Endothelial cell of umbilical vein (primary cell): ENCODE measurements around the gene DEK.

ENCODE experiments used
- EZH2 ChIP-seq: IDR thresholded peaks from 2 replicates; pipeline ENCODE4 v1.6.1; 2012; ENCODE audit warnings: borderline replicate concordance, low read depth, mild to moderate bottlenecking, moderate library complexity, low read length, inconsistent platforms; ENCODE audit not compliant: severe bottlenecking
- GATA2 ChIP-seq: IDR thresholded peaks from 2 replicates; pipeline ENCODE4 v1.7.0; 2011; ENCODE audit warnings: low read depth, mild to moderate bottlenecking, moderate library complexity, mixed read lengths, low read length; ENCODE audit not compliant: insufficient read length, insufficient read depth
- JUN ChIP-seq: IDR thresholded peaks from 2 replicates; pipeline ENCODE4 v1.6.1; 2011; ENCODE audit warnings: borderline replicate concordance, low read depth; ENCODE audit not compliant: insufficient read length, insufficient read depth
- MYC ChIP-seq: IDR thresholded peaks from one replicate; pipeline ENCODE4 v1.6.1; 2011; ENCODE audit warnings: mild to moderate bottlenecking, low read depth, low read length
- POLR2A ChIP-seq: IDR thresholded peaks from 2 replicates; pipeline ENCODE4 v1.6.1; 2012; ENCODE audit warnings: low read depth, mild to moderate bottlenecking, control low read depth, low read length
- POLR2AphosphoS5 ChIP-seq: IDR thresholded peaks from 2 replicates; pipeline ENCODE4 v1.6.1; 2012; ENCODE audit warnings: low read depth, mild to moderate bottlenecking, control low read depth, low read length, moderate library complexity; ENCODE audit not compliant: insufficient read depth
- TF ChIP-seq, protein P1 (sequence below), 2 donors: IDR thresholded peaks; 1 replicate in 1 of 2; 2 replicates in 1 of 2; pipeline ENCODE4 v1.5.1; 2011; ENCODE audit warnings: low read length in 2 of 2, mild to moderate bottlenecking in 2 of 2, moderate library complexity in 2 of 2, control low read depth in 1 of 2, inconsistent platforms in 1 of 2, low read depth in 1 of 2; ENCODE audit not compliant: insufficient read depth in 1 of 2; ENCODE audit errors: extremely low read depth in 1 of 2
- TF ChIP-seq, protein P2 (sequence below): IDR thresholded peaks from 2 replicates; pipeline ENCODE4 v1.6.1; 2011; ENCODE audit not compliant: insufficient read depth, insufficient read length

- no peak for TF ChIP-seq POLR2A
- TF ChIP-seq, protein P1, sequence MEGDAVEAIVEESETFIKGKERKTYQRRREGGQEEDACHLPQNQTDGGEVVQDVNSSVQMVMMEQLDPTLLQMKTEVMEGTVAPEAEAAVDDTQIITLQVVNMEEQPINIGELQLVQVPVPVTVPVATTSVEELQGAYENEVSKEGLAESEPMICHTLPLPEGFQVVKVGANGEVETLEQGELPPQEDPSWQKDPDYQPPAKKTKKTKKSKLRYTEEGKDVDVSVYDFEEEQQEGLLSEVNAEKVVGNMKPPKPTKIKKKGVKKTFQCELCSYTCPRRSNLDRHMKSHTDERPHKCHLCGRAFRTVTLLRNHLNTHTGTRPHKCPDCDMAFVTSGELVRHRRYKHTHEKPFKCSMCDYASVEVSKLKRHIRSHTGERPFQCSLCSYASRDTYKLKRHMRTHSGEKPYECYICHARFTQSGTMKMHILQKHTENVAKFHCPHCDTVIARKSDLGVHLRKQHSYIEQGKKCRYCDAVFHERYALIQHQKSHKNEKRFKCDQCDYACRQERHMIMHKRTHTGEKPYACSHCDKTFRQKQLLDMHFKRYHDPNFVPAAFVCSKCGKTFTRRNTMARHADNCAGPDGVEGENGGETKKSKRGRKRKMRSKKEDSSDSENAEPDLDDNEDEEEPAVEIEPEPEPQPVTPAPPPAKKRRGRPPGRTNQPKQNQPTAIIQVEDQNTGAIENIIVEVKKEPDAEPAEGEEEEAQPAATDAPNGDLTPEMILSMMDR (IDR thresholded peaks at IDR 0.05; ENCODE audit: extremely low read depth in 1 of 2, insufficient read depth in 1 of 2, low read depth in 1 of 2, low read length in 2 of 2): no peak
- TF ChIP-seq POLR2AphosphoS5: no peak
- TF ChIP-seq, protein P2, sequence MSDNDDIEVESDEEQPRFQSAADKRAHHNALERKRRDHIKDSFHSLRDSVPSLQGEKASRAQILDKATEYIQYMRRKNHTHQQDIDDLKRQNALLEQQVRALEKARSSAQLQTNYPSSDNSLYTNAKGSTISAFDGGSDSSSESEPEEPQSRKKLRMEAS: no peak
- no peak for TF ChIP-seq MYC
- TF ChIP-seq JUN: no peak
- TF ChIP-seq EZH2: no peak
- no peak for TF ChIP-seq GATA2
Measured at GRCh38 chr6:18281564-18281963, 17.2 kb upstream of the DEK start.
